Left renal pelvis (tissue), 4 donors: ENCODE measurements around the gene ELMO1. TPM values are rescaled to one million over a fixed set of nuclear protein-coding genes. Genes with fewer than 3 reads are reported as not detected.
"Not testable (repeated sequence)": the region's sequence is repeated elsewhere in the genome, so short reads cannot be mapped to it uniquely, and the experiment has no call there.

Experiments
- DNase-seq, 4 donors: peaks; one replicate each; pipeline ENCODE4 v3.0.0-alpha.2; 2013; ENCODE audit warnings: low read depth in 4 of 4, low spot score in 3 of 4
- polyA plus RNA-seq, 4 donors: library from polyadenylated mRNA; unstranded; fragments of 120-200 nt; gene quantifications; one replicate each; pipeline ENCODE4 v1.2.1, GENCODE V29; 2013; ENCODE audit not compliant: insufficient read length in 4 of 4

ELMO1 gene
- polyA plus RNA-seq, 4 donors = 10.5 to 15.0 (median 10.6) TPM

- no peak for DNase-seq
Measured at GRCh38 chr7:37007691-37008090, 441.0 kb downstream of the ELMO1 start.

GRCh38 chr7:37007268-37007667, 441.4 kb downstream of the ELMO1 start:
- no peak for DNase-seq

DNA sequence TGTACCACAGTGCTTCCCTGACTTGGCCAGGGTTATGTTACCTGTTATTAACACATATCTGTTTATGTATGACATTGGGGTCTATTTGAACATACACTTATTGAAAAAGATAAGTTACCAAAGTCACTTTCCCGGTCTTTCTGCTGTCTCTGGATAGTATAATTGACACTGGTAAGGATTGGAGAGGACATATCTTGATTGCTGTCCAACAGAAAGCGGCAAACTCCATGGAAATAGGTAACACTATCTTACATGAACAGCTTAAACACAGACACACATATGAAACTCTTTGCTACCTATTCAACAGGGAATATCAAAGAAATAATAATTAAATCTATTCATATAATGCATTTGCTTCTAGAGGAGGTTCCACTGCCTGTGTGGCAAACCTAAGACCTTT, 441.9 kb downstream of the ELMO1 start:
- DNase-seq = no peak

DNA sequence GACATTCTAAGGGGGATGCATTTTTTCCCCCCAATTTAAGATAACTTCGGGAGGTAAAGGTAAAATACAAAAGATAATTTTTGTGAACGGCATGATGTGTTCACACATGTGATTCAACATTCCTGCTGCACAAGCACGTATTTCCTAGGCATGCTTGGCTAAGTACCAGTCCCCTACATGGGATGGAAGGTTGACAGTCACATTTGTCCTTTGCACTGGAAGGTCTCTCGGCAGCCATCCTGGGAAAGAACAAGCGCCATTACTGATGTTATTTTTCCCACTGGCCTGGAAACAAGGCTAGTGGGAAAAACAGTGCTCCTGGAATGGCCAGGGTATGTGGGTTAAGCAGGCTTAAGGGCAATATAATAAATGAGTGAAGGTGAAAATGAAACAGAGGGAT, 448.2 kb downstream of the ELMO1 start:
- no peak for DNase-seq

GRCh38 chr7:36999626-37000485, 448.8 kb downstream of the ELMO1 start:
- no peak for DNase-seq

DNA sequence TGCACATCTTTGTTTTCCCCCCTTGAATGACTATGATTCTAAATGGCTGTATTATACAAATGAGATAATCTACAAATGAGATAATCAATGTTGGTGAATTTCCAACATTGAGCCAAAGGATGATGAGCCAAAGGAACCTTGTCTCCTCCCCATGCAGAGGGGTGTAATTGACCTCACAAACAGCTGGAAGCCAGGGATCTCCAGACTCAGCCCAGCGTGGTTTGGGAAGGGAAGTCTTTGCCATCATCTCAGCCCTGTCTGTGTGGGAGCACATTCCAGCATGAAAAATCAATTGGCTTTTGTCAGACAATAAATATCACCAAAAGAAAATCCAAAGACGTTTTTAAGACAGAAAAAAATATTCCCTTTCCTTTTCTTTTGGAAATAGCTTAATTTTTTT, 452.9 kb downstream of the ELMO1 start:
- no peak for DNase-seq

DNA sequence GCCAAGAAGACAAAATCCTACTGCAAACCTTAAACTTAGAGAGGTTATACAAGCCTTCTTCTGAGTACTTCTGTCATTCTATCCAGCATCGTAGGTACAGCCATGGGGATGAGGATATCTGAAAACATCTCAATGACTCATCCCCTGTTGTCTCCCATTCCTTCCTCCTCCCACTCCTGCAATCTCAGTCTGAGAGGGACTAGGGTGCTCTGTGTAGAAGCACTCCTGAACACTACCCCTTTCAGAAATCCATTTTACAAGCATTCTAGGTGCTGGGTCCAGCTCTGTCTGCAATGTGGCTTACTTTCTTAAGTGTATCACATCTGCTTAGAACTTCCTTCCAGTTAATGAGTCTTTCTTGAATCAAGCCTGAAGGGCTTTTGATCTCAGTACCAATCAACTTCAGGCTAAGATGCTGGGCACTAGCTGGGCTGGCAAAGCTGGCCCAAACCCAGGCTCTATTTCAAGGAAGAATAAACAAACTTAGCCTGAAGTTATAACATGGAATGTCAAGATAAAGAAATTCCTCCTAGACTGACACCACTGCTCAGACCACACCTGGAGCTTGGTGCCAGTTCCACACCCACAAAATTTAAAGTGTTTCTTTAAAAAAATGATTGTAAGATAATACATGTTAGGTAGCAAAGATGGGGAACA, 454.1 kb downstream of the ELMO1 start:
- DNase-seq = no peak

DNA sequence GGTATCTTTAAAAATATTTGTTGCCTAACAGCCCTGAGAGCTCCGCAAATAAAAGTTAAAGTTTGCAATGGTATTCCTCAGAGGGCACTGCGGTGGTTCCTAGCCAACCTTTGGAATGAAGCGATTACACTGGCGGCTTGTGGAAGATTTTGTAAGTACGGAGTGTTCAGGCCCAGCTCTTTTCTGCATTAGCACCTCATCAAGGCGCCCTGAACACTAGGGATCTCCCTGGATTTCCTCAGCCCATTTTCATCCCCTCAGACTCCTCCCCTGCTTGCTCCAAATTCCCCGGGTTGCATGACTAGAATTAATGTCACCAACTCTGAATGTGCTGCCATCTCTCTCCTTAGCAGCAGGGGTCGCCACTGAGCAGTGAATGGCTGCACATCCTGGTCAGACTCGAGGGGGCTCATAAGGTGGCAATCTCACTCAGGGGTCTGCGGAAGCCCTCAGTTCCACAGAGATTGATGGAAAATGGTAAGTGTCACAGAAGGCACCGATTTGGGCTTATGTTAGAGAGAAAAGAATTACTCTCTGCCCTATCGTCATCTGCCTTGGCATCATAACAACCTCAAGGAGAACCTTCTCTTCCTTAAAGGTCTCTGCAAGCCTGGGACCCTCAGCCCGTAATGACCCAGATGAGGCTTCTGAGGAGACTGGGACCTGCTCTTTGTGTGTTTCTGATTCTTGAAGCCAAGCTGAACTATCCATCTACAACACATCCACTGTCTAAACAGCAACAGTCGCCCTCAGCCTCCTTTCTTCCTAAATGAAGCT, 461.5 kb downstream of the ELMO1 start:
- peak in 1 of 4 donors; percentile 40 for DNase-seq

- no peak for DNase-seq
Measured at GRCh38 chr7:36986511-36986933, 462.1 kb downstream of the ELMO1 start.

DNA sequence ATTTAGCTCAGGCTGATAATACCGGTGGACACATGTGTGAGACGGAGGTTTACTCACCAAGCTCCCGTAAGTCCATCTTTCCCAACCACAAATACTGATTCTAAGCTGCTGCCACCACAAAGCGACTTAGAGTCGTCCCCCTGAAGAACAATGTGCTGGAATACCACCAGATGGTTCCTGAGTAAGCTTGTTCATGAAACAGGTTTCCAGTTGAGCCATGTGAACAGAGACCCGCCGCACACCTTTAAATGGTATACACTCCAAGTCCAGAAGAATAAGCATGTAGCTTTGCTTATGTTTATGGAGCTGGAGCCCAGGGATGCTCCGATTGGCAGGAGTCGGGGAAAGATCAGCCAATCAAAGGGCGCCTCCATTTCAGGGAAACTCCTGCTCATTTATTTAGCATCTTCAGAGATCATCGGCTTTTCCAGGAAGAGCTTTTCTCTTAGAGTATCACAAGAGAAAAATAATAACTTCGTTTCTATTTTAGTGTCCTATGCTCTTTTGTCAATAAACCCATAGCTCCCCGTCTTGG, 462.7 kb downstream of the ELMO1 start:
- DNase-seq = no peak

- DNase-seq = no peak
Measured at GRCh38 chr7:36985316-36985715, 463.3 kb downstream of the ELMO1 start.

GRCh38 chr7:36984710-36985312, 463.9 kb downstream of the ELMO1 start:
- no peak for DNase-seq

GRCh38 chr7:36984041-36984521, 464.6 kb downstream of the ELMO1 start:
- DNase-seq = no peak

- DNase-seq = no peak
Measured at GRCh38 chr7:36982766-36983165, 465.9 kb downstream of the ELMO1 start.

DNA sequence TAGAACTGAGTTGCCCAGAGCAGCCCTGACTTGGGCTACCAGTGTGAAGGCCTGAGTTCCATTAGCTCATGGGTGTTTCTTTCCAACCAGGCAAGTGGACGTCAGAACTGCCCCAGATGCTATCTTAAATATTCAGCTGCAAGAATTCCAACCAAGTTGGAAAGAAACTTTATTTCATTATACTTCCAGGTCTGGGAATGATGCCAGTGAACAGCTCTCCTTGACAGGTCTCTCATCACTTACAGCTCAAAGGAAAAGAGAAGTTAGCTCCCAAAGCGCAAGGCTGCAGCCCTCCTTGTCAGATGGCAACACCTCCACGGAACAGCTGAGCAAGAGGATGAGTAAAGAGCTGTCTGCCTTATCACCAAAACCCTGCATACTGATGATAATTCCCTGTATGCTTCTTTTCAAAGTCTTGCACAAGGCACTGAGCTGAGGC, 468.8 kb downstream of the ELMO1 start:
- DNase-seq = no peak

- no peak for DNase-seq
Measured at GRCh38 chr7:36978461-36978860, 470.2 kb downstream of the ELMO1 start.

- DNase-seq = no peak
Measured at GRCh38 chr7:36977878-36978277, 470.8 kb downstream of the ELMO1 start.

DNA sequence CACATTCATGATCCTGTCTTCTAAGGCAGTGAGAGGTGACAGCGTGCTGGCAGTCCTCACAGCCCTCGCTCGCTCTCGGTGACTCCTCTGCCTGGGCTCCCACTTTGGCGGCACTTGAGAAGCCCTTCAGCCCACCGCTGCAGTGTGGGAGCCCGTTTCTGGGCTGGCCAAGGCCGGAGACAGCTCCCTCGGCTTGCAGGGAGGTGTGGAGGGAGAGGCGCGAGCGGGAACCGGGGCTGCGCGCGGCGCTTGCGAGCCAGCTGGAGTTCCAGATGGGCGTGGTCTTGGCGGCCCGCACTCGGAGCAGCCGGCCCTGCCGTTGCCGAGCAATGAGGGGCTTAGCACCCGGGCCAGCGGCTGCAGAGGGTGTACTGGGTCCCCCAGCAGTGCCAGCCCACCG, 475.1 kb downstream of the ELMO1 start:
- not testable (repeated sequence) for DNase-seq

DNA sequence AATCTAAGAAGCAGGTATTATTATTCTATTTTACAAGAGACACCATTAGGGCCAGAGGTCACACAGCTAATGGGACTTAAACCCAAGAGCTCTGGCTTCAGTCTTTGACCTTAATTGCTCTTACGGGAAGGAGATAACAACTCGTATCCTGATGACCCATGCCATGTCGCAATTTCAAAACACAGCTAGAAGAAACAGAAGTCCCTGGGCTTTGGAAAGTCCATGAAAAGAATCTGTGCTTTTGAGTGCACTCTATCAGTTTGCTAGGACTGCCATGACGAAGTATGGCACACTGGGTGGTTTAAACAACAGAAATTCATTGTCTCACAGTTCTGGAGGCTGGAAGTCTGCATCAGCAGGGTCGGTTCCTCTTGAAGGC, 476.5 kb downstream of the ELMO1 start:
- DNase-seq = no peak

- DNase-seq = no peak
Measured at GRCh38 chr7:36971515-36972139, 477.0 kb downstream of the ELMO1 start.
